Thyroid gland (tissue), 4 donors: ENCODE measurements around the gene RAP1GAP2.

Source experiments
- POLR2A ChIP-seq, 2 donors: fragments of 450-650 bp; IDR thresholded peaks; one replicate each; pipeline ENCODE4 v1.6.1; 2017; ENCODE audit warnings: antibody characterized with exemption in 2 of 2, mild to moderate bottlenecking in 2 of 2, moderate library complexity in 1 of 2
- TF ChIP-seq, protein P1 (sequence below), 6 experiments: fragments of 200-600 bp in 3 of 6; fragments of 450-650 bp in 3 of 6; sonication (generic) in 3 of 6; IDR thresholded peaks; one replicate each; pipeline ENCODE4 v1.5.1; 2016 to 2019; ENCODE audit warnings: antibody characterized with exemption in 6 of 6, mild to moderate bottlenecking in 2 of 6, inconsistent platforms in 1 of 6, moderate library complexity in 1 of 6

DNA sequence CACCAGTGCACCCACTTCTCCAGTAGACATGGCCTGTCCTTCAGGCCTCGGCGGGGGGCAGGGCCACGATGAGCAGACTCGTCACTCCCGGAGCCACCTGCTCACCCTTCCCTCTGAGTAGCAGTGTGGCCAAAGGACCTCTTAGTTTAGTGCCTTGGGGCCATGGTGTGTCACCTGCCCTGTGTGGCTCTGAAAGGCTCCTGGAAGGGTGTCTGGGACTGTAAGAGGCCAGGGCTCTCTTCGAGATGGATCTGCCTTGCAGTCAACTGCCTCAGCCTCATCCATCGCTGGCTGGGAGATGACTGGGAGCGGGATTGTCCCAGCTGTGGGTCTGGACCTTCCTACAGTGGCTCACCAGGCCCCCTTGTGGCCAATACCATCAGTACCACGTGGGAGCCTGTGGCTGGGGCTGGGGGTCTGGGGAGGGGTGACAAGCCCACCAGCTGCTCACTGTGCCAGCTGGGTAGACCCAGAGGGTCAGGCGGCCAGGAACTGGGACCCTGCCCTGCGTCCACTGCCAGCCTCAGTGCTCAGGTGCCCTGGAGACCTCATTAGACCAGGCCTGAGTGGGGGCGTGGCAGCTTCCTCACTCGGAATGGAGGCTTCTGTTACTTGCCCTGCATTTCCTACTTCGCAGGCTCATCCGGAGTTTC is 133.8 kb downstream of the RAP1GAP2 start:
- no peak for TF ChIP-seq POLR2A (IDR thresholded peaks at IDR 0.05)
- TF ChIP-seq, protein P1, sequence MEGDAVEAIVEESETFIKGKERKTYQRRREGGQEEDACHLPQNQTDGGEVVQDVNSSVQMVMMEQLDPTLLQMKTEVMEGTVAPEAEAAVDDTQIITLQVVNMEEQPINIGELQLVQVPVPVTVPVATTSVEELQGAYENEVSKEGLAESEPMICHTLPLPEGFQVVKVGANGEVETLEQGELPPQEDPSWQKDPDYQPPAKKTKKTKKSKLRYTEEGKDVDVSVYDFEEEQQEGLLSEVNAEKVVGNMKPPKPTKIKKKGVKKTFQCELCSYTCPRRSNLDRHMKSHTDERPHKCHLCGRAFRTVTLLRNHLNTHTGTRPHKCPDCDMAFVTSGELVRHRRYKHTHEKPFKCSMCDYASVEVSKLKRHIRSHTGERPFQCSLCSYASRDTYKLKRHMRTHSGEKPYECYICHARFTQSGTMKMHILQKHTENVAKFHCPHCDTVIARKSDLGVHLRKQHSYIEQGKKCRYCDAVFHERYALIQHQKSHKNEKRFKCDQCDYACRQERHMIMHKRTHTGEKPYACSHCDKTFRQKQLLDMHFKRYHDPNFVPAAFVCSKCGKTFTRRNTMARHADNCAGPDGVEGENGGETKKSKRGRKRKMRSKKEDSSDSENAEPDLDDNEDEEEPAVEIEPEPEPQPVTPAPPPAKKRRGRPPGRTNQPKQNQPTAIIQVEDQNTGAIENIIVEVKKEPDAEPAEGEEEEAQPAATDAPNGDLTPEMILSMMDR (IDR thresholded peaks at IDR 0.05), result peak in 3 of 6 experiments; percentile 15 to 43 (median 41)
